Sigmoid colon (tissue), 7 donors: ENCODE measurements around the gene NHLRC1. TPM values are rescaled to one million over a fixed set of nuclear protein-coding genes. Genes with fewer than 3 reads are reported as not detected.

Source experiments
- DNase-seq: peaks from one replicate; pipeline ENCODE4 v3.0.0-alpha.2; 2019
- H3K27ac ChIP-seq, 4 donors: fragments of 200-600 bp; sonication (generic); one replicate each; pipeline ENCODE4 v1.5.1; 2016 to 2019; ENCODE audit warnings: mild to moderate bottlenecking in 1 of 4
- H3K27me3 ChIP-seq, 3 donors: fragments of 200-600 bp; sonication (generic); one replicate each; pipeline ENCODE4 v1.5.1; 2019; ENCODE audit warnings: mild to moderate bottlenecking in 1 of 3
- H3K36me3 ChIP-seq, 4 donors: fragments of 200-600 bp; sonication (generic); one replicate each; pipeline ENCODE4 v1.5.1; 2016 to 2019
- H3K4me1 ChIP-seq, 4 donors: fragments of 200-600 bp; sonication (generic); one replicate each; pipeline ENCODE4 v1.5.1; 2017 to 2019
- H3K4me3 ChIP-seq, 4 donors: fragments of 200-600 bp; sonication (generic); one replicate each; pipeline ENCODE4 v1.5.1; 2017 to 2019; ENCODE audit warnings: mild to moderate bottlenecking in 2 of 4, moderate library complexity in 1 of 4
- H3K9me3 ChIP-seq, 4 donors: fragments of 200-600 bp in 3 of 4; sonication (generic) in 3 of 4; one replicate each; pipeline versions ENCODE4 v1.5.1 to v1.6.1; 2013 to 2019
- CTCF ChIP-seq, 4 experiments: fragments of 450-650 bp in 3 of 4; fragments of 200-600 bp in 1 of 4; IDR thresholded peaks; one replicate each; pipeline ENCODE4 v1.5.1; 2016 to 2019; ENCODE audit warnings: antibody characterized with exemption in 4 of 4, mild to moderate bottlenecking in 3 of 4, moderate library complexity in 2 of 4
- EP300 ChIP-seq, 4 donors: sonication (generic); formaldehyde crosslinking; IDR thresholded peaks; one replicate each; pipeline ENCODE4 v1.6.1; 2017; ENCODE audit warnings: antibody characterized with exemption in 4 of 4
- POLR2A ChIP-seq, 2 donors: fragments of 450-650 bp; IDR thresholded peaks; one replicate each; pipeline ENCODE4 v1.6.1; 2016; ENCODE audit warnings: antibody characterized with exemption in 2 of 2, mild to moderate bottlenecking in 2 of 2, moderate library complexity in 2 of 2
- POLR2AphosphoS5 ChIP-seq, 4 donors: sonication (generic); formaldehyde crosslinking; IDR thresholded peaks; one replicate each; pipeline ENCODE4 v1.6.1; 2017; ENCODE audit warnings: antibody characterized with exemption in 4 of 4
- WGBS, 2 donors: extraction: QIAGEN DNeasy Blood & Tissue Kit; methylation state at CpG; one replicate each; pipeline ENCODE4 v1.1.7; 2013; 5-methylcytosine and 5-hydroxymethylcytosine counted together
- intact Hi-C: fragments of 100-400 bp; cut with DNase I; formaldehyde crosslinking; loops from one replicate; pipeline ENCODE4 v1.15.1; 2023
- polyA plus RNA-seq, 3 donors: library from polyadenylated mRNA; stranded (reverse); fragments of 200-250 nt; gene quantifications; one replicate each; pipeline ENCODE4 v1.2.3, GENCODE V29; 2013
- total RNA-seq, 4 donors: library from RNA; depleted of rRNA; stranded (reverse); fragments of >200 nt; gene quantifications; one replicate each; pipeline ENCODE4 v1.1.0, GENCODE V29; 2016
- donor health status: healthy with polysubstance abuse.
- donor health status: Bipolar disorder and iron deficiency.
- donor health status: healthy.

Gene NHLRC1
- total RNA-seq = 1 to 10 TPM; 1.2 to 1.9 (median 1.5) TPM
- 1 to 10 TPM; 1.2 to 3.0 (median 2.4) TPM for polyA plus RNA-seq

DNA sequence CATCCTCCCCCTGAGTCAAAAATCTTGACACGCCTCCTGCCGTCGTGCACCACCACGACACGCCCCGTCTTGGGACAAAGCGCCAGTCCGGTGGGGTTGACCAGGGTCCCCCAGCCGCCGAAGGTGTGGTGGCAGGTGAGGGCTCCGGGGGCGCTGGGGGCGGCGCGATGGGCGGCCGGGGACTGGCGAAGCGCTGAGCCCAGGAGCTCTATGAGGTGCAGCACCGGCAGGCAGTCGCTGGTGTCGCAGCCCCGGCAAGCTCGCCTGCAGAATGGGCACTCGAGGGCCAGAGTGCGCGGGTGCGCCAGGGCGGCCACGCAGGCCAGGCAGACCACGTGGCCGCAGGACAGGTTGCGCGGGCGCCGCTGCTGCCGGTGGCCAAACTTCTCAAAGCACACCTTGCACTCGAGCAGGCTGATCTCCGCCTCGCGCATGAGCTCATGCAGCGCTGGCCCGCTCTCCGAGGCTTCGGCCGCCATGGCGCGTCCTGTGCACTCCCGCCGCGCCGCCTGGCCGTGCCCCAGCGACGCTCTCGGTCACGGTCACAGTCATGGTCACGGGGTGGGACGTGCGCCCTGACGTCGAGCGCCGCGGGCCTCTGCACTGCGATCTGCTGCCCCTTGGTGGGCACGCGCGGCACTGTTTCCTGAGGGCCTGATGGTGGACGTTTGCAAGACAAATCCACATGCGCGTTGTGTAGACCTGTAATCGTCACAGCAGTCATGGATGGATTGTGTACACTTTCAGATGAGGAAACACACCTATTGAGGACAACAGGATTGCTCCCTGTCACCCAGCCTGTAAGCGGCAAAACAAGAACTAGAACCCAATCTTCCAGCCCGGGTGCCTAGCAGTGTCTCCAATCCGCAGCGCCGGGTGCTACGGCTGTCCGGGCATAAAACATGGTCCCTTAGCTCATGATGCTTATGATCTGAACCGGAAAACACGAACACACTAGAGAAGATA is at the start of gene NHLRC1:
Gene NHLRC1, minus strand, starts transcription at position 550 of the 966 bp plus-strand sequence. Its CDS starts 71 bp downstream, at position 479.
- Histone ChIP-seq H3K27ac (peak within 1 kb of the TSS; percentile 42 to 62 (median 52)), H3K4me1 (peaks cover 0 to 13% (median 10%) of the 10 kb centered on the region in 4 donors), H3K36me3 (no peaks in the 10 kb centered on the region), H3K27me3 (no peaks in the 10 kb centered on the region), H3K9me3 (no peaks in the 10 kb centered on the region), H3K4me3 (peak within 1 kb of the TSS; percentile 44 to 61 (median 52))
- intact Hi-C loops = loop anchor here (2.0 to 10.0 kb wide), 5 partner anchors 136 to 968 kb away; partner anchors contain the start of gene KIF13A
- peak; percentile 95 for DNase-seq
- TF ChIP-seq CTCF (IDR thresholded peaks at IDR 0.05) = peak; percentile 85 to 97 (median 94)
- TF ChIP-seq POLR2AphosphoS5 (IDR thresholded peaks at IDR 0.05) = peak; percentile 79 to 90 (median 86)
- TF ChIP-seq EP300 (IDR thresholded peaks at IDR 0.05) = no peak
- peak in 1 of 2 donors; percentile 25 for TF ChIP-seq POLR2A (IDR thresholded peaks at IDR 0.05)
- WGBS, 2 donors = 18 to 31% methylated on average over 82 of the region's 82 CpGs

GRCh38 chr6:18171871-18172270 is 49.4 kb upstream of the NHLRC1 start:
- H3K4me3 ChIP-seq = no peak overlapping the region
- DNase-seq = no peak
- no peaks in the 10 kb centered on the region for H3K9me3 ChIP-seq
- WGBS, 2 donors = 79 to 80% methylated on average over 7 of the region's 7 CpGs
- H3K4me1 ChIP-seq = no peaks in the 10 kb centered on the region
- H3K27me3 ChIP-seq = no peaks in the 10 kb centered on the region
- TF ChIP-seq EP300 (IDR thresholded peaks at IDR 0.05) (no peak), POLR2A (IDR thresholded peaks at IDR 0.05) (no peak), CTCF (IDR thresholded peaks at IDR 0.05) (no peak), POLR2AphosphoS5 (IDR thresholded peaks at IDR 0.05) (no peak)
- intact Hi-C loops = no loop called here
- H3K36me3 ChIP-seq = peaks cover 0 to 61% (median 11%) of the 10 kb centered on the region in 4 donors
- H3K27ac ChIP-seq = peak overlapping the region in 1 of 4 donors; percentile 3

- no peaks in the 10 kb centered on the region for H3K4me1 ChIP-seq
- H3K27ac ChIP-seq = no peak overlapping the region
- H3K36me3 ChIP-seq = peaks cover 0 to 70% (median 11%) of the 10 kb centered on the region in 4 donors
- DNase-seq = no peak
- H3K4me3 ChIP-seq = no peak overlapping the region
- intact Hi-C loops = no loop called here
- TF ChIP-seq POLR2A (IDR thresholded peaks at IDR 0.05) (no peak), CTCF (IDR thresholded peaks at IDR 0.05) (no peak), POLR2AphosphoS5 (IDR thresholded peaks at IDR 0.05) (no peak), EP300 (IDR thresholded peaks at IDR 0.05) (no peak)
- WGBS, 2 donors = 96 to 97% methylated on average over 3 of the region's 3 CpGs
- H3K27me3 ChIP-seq = no peaks in the 10 kb centered on the region
- H3K9me3 ChIP-seq = no peaks in the 10 kb centered on the region
These were observed 45.8 kb upstream of the NHLRC1 start for GRCh38 chr6:18168264-18168663.

- no peak for TF ChIP-seq POLR2AphosphoS5 (IDR thresholded peaks at IDR 0.05)
- no peak for TF ChIP-seq CTCF (IDR thresholded peaks at IDR 0.05)
- TF ChIP-seq EP300 (IDR thresholded peaks at IDR 0.05) = no peak
- TF ChIP-seq POLR2A (IDR thresholded peaks at IDR 0.05) = no peak
- no peaks in the 10 kb centered on the region for H3K9me3 ChIP-seq
- 93 to 95% methylated on average over 2 of the region's 2 CpGs for WGBS, 2 donors
- intact Hi-C loops = no loop called here
- H3K27me3 ChIP-seq = no peaks in the 10 kb centered on the region
- H3K4me1 ChIP-seq = no peaks in the 10 kb centered on the region
- DNase-seq = no peak
- no peak overlapping the region for H3K4me3 ChIP-seq
- H3K27ac ChIP-seq = no peak overlapping the region
- peaks cover 0 to 82% (median 14%) of the 10 kb centered on the region in 4 donors for H3K36me3 ChIP-seq
These were observed 44.0 kb upstream of the NHLRC1 start for GRCh38 chr6:18166312-18167036.
